Measurements from ENCODE around the gene CTSD.

Gene CTSD

DNA sequence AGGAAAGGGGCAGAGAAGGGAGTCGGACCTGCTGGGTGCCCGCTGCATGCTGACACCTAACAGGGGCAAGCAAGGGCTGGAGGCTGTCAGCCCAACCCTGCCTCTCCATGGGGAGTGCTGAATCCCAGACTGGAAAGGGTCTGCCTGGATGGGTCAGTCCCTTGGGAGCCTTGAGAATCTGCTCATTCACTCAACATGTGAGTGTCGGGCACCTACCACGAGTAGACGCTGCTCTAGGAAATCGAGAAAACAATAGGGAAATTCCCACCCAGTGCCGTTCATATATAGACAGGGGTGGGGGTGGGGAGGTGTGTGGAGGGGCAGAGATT lies 4.4 kb upstream of the CTSD start:
- no peak for FAIRE-seq

DNA sequence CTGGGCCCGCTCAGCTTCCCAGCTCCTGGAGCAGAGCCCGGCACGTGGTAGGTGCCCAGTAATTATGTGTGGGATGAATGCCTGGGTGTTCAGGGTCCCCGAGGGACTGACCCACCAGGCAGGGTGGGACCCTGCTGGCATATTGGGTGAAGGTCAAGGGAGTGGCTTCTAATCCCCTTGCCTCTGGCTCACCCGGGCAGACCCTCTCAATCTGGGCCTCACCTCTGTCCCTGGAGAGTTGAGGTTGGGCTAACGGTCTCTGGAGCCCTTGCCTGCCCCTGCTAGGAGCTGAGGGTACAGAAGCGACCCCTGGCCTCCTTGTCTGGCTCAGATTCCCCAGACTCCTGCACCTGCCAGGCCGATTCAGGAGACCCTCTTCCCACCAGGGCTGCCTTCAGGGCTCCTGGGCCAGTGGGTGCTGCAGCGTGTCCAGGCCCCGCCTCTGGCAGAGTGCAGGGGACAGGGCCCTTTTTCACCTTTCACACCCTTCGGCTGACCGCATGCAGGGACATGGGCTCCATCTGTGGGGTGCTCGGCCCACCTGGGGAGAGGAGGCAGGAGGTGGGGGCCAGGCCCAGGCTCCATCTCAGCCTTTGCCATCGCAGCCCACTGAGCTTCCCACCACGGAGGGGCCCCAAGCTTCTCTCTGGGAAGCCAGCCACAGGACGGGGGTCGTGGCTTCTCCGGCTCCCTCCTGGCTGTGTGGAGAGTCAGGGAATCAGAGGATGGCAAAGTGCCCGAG lies 3.8 kb upstream of the CTSD start:
- FAIRE-seq = no peak

DNA sequence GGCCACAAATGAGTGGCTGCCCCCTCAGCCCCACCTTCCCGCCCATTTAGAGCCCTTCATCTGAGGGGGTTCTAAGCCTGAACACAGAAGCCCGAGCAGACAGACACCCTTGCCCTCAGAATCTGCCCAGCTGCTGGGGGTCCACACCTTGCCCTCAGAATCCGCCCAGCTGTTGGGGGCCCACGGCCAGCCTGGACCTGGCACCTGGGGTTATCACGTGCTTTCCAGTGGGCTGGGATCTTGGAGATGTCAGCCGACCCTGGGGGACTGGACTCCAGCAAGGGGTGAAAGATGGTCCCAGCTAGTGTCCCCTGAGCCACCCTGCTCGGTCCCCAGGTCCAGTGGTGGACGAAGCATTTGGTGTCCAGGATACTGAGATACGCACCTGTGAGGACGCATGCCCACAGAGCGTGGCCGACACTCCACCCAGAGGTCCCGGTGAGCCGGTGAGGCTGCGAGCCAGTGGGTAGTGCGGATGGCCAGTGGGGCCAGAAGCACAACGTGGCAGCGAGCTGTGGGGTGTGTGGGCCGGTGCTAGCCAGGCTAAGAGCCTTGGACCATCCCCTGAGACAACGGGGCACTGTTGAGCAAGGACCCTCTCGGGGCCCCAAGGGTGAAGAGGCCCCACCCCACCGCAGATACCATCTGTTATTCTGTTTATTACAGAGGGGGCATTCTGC lies 3.1 kb upstream of the CTSD start:
- FAIRE-seq = no peak

DNA sequence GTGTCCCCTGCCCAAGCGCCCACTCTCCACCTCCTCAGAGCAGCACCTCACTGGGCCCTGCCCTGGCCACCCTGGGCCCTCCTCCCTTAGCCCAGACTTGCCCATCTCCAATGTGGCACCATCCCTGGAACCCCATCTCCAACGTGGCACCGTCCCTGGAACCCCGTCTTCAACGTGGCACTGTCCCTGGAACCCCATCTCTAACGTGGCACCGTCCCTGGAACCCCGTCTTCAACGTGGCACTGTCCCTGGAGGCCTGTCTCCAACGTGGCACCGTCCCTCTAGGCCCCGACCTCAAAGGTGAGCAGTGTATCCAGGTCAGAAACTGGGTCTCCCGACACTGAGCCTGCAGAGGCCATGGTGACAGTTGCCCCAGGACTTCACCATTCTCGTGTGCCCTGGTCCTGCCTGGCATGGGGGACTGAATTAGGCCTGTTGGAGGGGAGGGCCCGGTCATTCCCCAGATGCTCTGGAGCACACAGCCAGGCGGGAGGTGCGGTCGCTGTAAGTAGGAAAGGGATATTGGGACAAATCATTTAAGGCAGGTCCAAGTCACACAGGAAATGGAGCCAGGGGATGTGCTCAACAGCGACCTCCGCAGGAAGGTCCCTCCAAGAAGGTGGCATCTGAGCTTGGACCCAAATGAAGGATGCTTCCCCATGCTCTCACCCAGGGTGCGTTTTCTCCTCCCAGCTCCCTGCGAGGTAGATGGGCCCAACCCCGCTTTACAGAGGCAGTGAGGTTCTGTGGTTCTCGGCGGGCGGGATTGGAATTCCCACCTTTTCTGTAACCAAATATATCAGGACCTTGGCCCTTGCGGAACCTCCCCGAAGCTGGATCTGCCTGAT lies 2.4 kb upstream of the CTSD start:
- no peak for FAIRE-seq

DNA sequence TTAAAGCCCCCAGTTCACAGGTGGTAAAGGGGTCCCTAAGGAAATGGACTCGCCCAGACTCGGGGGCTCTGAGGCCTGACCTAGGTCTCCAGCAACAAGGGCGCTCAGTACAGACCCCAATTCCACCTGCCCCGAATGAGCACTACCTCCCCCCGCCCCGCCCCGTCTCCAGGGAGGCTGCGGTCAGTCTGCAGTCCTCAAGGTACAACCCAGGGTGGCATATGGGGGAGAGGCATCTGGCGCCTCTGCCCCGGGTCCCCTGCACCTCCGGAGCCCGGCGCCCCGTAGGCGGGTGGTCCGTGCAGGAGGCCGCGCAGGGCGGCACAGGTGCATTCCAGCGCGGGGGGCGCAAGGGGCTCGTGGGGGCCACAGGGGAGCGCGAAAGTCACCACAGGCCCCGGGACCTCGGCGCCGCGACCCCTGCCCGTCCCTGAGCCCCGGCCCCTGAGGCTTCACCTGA lies 361 bp downstream of the CTSD start:
- FAIRE-seq = no peak

DNA sequence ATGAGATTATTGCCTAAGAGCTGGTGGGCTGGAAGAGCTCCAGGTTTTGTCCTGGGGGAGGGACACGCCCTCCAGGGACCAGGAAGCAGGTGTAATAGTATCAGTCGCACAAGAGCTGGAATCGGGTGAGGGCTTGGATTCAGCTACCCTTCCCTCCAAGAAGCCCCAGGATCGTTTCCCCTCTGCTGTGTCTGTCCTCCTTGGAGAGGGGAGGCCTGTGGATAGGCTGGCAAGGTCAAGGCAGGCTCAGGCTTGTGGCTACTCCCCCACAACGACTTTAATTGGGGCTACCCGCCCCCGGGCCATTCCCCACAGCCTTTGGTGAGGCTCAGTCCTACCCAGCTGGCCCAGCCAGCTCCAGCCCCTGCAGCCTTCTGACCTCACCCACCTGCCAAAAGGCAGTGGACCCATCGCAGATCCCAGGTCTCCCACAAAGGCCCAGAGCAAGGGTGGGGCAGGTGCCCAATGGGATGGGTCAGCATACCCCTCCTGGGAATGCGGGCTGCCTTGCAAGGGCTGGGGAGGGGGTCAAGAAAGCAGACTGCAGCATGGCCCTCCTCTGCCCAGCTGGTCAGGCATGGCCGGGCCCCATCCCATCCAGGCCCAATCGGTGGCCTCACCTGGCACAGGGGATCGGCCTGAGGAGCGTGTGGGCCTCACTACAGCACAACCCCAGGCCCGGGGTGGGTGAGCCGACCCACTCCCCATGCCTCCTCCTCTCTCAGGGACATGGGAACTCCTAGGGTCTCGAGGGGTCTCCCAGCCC lies 1.0 kb downstream of the CTSD start:
- FAIRE-seq = no peak

DNA sequence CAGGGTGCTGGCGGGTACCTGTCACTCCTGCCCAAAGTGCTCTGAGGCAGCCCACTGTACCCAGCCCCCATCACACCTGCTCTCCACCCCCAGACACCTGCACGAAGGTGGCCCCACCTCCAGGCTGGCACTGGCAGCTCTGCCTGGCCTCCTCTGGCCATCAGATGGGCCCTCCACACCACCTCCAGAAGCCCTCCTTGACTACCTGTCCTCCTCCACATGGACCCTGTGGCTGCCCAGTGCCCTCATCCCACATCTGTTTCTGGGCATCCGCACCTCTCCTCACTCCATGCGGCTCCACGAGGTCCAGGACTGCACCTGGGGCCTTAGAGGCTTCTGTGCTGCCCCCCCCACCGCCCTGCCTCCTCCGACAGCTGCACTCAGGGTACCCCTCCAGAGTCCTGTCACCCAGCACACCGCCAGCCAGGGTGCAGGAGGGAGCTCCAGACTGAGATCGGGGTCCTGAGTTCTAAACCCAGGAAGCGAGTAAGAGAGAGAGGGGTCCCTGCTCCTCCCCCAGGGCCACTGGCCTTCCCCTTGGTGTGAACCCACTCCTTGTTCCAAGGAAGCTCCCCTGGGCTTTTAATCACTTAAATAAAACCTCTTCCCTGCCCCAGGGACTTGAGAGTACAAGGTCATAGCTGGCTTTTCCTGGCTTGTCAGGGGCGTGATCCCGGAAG lies 1.7 kb downstream of the CTSD start:
- no peak for FAIRE-seq

DNA sequence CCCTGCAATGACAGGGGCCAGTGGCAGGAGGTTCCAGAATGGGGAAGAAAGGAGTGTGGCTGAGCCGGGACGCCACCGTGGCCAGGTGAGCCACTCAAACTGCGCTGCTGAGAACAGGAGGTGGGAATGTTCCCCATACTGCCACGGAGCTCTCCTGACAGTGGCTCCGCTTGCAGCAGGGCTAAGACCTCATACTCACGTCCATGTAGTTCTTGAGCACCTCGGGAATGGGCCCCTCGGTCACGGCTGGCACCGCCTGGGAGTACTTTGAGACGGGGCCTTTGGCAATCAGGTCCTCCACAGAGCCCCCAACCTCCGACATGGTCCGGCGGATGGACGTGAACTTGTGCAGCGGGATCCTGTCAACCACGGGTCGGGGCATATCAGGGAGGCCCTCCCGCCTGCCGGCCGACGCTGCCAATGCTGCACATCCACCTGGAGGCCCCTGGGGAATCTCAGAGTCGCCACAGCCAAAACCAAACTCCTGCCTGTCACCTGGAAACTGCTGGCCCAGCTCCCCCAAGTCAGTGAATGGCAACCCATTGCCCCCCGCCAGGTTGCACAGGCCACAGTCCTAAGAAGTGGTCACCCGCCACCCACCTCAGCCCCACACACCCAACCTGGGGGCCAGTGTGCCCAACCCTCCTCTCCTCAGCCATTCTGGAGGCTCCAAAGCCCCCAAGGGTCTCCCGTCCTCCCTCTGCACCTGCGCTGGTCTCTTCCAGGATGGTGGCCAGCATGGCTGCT lies 2.4 kb downstream of the CTSD start:
- no peak for FAIRE-seq

DNA sequence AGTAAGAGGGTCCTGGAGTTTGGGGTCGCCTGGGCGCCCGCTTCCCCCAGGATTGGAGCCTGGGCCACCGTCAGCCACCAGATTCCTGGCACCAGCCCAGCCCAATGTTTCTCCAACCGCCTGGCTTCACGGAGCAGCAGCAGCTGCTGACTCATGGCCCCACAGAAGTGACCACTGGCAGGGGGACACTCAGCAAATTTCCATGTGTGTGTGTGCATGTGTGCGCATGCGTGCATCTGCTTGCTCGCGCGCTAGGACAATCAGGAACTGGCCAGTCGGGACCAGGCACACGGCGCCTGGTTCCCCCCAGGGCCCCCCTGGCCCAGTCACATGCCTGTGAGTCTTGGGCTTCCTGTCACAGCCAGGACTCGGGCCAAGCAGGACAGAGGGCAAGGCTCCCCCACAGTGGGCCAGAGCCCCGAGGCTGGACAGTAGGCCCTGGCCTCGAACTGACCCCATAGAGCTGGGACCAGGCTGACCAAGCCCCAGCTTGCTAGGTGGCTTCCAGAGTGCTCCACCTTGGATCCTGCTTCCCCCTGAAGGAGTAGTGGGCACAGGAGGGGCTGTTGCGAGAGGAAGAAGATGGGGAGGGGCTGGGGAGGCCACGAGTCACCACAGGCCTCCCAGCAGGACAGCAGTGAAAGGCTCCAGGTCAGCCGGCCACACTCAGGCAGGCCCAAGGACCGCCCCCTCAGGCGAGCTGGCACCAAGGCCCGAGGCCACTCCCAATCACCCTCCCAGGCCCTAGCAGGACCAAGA lies 3.2 kb downstream of the CTSD start:
- no peak for FAIRE-seq

DNA sequence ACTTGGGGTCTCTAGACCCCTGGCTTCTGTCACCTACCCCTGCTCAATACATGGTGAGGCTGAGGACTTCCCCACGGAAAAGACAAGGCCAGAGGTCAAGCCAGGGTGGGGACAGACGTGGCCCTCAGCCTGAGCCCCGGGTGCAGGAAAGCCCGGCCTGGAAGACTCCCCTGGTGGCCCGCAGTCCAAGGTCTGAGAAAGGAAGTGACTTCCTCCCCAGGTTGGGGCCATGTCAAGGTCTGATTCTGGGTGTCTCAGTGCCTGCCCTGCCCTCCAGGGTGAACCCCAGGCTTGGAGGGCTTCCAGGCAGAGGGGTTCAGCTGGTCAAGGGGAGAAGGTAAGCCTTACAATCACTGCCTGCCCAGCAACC lies 3.9 kb downstream of the CTSD start:
- FAIRE-seq = no peak

DNA sequence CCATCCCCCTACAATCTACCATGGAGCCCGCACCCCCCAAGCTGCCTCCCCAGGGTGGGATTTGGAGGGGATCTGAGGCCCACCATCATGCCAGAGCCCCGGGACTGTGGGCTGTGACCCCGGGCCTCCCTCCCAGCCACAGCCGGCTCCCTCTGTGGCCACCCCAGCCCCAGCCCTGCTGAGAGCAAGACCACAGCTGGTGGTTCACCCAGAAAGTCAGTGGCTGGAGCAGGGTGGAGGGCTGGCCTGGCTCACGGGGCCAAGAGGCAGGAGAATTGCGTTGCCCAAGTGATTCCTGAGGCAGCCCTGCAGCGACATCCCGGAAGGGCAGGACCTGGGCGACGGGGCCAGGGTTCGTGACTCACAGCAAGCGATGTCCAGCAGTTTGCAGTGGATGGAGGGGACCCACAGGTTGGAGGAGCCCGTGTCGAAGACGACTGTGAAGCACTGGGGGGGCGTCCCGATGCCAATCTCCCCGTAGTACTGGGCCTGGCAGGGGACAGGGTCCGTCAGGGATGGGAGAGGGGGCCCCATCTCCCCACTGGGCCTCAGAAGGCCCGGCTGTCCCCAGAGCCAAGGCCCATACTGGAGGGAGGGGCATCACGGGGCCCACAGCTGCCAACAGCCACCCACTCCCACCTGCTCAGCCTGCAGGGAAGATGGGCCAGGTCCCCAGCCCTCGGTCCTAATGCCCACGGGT lies 4.4 kb downstream of the CTSD start:
- no peak for FAIRE-seq

DNA sequence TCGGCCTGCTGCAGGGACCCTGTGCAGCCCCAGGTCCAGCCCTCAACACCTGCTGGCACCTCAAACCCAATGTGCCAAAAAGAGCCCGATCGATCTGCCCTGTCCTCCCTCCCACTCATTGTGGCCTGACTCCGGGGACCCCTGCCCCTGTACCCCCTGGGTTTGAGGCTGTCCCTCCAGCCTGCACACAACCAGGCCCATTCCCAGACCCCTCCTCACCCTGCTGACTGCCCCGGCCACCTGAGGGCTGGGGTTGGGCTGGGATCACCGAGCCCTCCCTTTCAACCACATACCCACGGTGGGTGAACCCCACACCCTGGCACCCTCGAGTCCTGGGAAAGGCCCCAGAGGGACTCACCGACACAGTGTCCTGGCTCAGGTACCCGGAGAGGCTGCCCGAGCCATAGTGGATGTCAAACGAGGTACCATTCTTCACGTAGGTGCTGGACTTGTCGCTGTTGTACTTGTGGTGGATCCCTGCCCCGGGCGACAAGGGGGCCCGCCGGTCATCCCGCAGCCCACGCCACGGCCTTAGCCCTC lies 5.0 kb downstream of the CTSD start:
- FAIRE-seq = no peak

DNA sequence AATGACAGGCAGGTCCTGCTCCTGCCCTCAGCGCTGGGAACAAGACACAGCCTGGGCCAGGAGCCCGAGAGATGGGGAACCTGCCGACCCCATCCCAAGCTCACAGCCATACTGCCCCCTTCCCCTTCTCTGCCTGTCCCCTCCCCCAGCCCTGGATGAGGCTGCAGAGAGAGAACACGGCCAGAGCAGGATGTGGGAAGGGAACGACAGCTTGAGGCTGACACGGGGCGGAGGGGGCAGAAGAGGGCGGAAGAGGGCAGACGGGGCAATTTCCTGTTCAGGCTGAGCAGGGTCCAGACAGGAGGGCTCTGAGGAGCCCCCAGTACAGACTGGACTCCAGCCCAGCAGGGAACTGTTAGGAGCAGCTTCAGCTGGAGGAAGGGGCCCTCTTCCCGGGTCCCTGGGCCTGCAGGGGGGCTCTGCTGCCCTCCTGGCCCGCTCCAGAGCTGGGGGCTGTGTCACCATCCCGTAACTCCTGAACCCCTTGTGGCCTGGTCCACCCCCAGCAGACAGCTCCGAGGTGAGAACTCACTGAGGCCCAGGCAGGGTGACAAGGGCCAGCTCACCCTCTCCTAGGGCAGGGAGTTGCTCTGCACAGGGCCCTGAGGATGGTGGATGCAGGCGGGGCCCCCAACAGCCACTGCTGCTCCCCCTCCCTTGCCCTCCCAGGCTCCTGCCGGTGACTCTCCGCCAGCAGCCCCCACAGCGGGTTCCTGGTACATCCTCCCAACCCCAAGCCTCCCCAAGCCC lies 5.7 kb downstream of the CTSD start:
- no peak for FAIRE-seq

DNA sequence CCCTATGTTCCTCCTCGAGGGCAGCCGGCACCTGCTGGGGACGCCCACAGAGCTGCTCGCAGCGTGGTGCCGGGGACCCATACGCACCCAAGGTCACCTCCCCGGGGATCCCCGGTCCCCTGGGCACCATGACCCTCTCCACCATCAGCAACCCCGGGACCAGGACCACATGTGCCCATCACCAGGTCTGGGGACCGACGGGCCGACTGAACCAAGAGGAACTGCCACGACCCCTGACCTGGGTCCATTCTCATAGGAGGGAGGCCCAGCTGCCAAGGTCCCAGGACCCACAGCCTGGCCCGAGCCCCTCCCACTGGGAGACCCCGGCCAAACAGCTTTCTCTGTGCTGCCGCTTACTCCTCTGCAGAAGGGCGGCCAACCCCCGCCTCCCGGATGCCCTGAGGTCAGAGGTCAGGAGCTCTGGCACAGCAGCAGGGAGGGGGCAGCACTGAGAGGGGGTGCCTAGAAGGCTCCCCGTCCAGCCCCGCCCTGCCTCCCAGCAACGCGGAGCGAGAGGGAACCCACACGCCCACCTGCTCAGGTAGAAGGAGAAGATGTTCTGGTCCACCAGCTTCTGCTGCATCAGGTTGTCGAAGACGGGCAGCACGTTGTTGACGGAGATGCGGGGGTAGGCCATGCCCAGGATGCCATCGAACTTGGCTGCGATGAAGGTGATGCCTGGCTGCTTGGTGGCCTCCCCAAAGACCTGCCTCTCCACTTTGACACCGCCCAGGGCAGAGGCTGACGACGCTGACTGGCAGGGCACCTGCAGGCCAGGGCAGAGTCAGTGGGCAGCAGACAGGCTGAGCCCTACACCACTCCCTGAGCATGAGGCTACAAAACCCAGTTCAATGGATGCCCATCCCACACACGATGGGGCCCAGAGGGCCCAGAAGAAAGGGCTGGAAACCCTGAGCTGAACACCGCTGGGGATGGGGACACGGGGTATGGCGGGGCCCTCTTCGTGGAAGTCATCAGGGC lies 6.6 kb downstream of the CTSD start:
- no peak for FAIRE-seq

DNA sequence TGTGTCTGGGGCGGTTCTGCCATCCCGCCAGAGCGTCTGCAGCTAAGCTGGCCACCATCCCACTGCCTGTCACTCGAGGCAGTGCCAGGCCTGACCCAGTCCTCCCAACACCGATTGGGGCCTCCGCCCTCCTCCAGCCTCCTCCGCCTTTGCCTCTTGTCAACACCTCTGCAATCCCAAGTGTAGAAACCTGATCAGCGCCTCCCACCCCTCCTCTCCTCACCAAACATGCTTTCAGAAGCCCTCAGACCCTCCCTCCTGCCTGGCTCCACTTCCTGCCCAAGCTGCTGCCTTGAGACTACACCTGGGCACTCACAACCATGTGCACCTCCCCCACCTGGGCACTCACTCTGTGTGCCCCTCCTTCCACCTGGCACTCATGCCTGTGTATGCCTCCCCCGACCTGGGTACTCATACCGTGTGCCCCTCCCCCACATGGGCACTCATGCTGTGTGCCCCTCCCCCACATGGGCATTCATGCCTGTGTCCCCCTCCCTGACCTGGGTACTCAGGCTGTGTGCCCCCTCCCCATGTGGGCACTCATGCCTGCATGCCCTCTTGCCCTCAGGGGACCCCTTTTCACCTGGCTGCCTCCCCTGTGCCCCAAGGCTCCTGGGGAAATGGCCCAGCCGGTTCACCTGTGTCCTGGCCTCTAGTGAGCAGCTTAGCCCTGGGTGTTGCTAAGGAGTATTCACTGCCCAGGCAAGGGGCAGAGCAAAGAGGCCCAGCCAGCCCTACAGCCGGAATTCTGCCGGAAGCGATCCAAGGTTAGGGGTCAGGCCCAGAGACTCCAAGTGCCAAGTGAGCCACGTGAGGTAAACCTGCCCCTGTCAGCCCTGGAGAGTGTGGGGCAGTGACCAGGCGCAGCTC lies 7.8 kb downstream of the CTSD start:
- no peak for FAIRE-seq

DNA sequence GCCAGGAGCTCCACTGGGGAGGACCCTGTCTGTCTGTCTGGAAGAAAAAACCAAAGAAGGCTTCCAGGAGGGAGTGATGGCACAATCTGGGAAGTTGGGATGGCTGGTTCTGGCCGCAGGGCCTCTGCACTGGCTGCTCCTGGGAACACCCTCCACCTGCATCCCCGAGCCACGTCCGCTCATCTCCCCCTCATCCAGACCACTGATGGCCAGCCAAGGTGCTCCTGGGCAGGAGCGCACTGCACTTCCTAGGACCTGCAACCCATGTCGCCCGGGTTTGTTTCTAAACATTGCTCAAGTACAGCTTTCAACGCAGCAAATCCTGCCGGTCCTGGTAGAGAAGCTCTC lies 8.4 kb downstream of the CTSD start:
- FAIRE-seq = no peak
